Activated B cell treated with CpG ODN at 0.5 μM for 24 hours (primary cell): ENCODE data around the gene MRLN. TPM values are rescaled to one million over a fixed set of nuclear protein-coding genes. Genes with fewer than 3 reads are reported as not detected.

Experiments
- ATAC-seq: fragments of 200-7000 bp; cut with Tn5 transposase; one replicate; pipeline ENCODE4 v1.10.0; 2021; ENCODE audit warnings: low read depth, mild to moderate bottlenecking, moderate library complexity
- CTCF ChIA-PET: fragments of 350-600 bp; sonication (Branson Sonifier 250); formaldehyde crosslinking; loops from one replicate; lab custom pipeline; 2021; ENCODE audit warnings: antibody characterized with exemption; lab: Charles Lee
- POLR2A ChIA-PET: fragments of 350-600 bp; sonication (Branson Sonifier 250); formaldehyde crosslinking; loops from one replicate; lab custom pipeline; 2021; ENCODE audit warnings: antibody characterized with exemption; lab: Charles Lee
- DNase-seq: peaks from one replicate; pipeline ENCODE4 v3.0.0; 2022
- H3K27ac Mint-ChIP-seq: one replicate; pipeline ENCODE4 v1.8.0; 2020; ENCODE audit warnings: mixed read lengths
- H3K27me3 Mint-ChIP-seq: one replicate; pipeline ENCODE4 v1.8.0; 2021; ENCODE audit warnings: mixed read lengths
- H3K36me3 Mint-ChIP-seq: one replicate; pipeline ENCODE4 v1.8.0; 2021; ENCODE audit warnings: low read depth, mixed read lengths
- H3K4me1 Mint-ChIP-seq: one replicate; pipeline ENCODE4 v1.8.0; 2021; ENCODE audit warnings: mixed read lengths
- H3K4me3 Mint-ChIP-seq: one replicate; pipeline ENCODE4 v1.8.0; 2020; ENCODE audit warnings: mild to moderate bottlenecking, mixed read lengths
- H3K9me3 Mint-ChIP-seq: one replicate; pipeline ENCODE4 v1.8.0; 2020; ENCODE audit warnings: mixed read lengths
- intact Hi-C: fragments of 100-400 bp; cut with micrococcal nuclease; formaldehyde crosslinking; loops from one replicate; pipeline ENCODE4 v1.15.1; 2024
- total RNA-seq: library from RNA; stranded (reverse); gene quantifications from 2 replicates; pipeline ENCODE4 v1.2.3, GENCODE V29; 2022
- TF ChIP-seq, protein P1 (sequence below): fragments of 200-600 bp; IDR thresholded peaks from one replicate; pipeline ENCODE4 v1.8.0; 2022; ENCODE audit warnings: antibody characterized with exemption, mild to moderate bottlenecking

Gene MRLN
- total RNA-seq, 1 donor from 2014 or later: not detected

DNA sequence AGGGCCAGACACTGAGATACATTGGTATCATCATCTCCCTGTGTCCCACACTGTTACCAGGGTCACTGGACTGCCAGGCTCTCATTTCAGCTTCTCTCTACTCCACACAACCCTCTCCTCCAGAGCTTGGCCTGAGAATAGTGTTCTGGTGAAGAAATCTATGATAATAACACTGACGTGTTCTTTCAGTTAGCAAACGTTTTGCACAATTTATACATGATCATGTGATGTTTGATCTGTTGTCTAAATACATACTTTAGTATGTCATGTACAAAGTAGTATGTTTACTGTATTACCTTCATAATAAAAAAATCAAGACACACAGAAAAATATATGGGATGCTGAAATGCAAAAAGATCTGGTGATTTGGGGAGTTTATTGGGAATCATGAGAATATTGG lies 48.6 kb downstream of the MRLN start:
- POLR2A ChIA-PET: no interaction called here
- DNase-seq: no peak
- H3K36me3 Mint-ChIP-seq: no peaks in the 10 kb centered on the region
- H3K27me3 Mint-ChIP-seq: peaks cover 12% of the 10 kb centered on the region
- ATAC-seq: no peak
- H3K27ac Mint-ChIP-seq: no peak overlapping the region
- intact Hi-C loops: loop anchor here (5.0 to 10.0 kb wide), 2 partner anchors 103 to 200 kb away; partner anchors contain the start of gene CCDC6
- peaks cover 4% of the 10 kb centered on the region for H3K4me1 Mint-ChIP-seq
- CTCF ChIA-PET: no interaction called here
- no peak overlapping the region for H3K4me3 Mint-ChIP-seq
- TF ChIP-seq, protein P1, sequence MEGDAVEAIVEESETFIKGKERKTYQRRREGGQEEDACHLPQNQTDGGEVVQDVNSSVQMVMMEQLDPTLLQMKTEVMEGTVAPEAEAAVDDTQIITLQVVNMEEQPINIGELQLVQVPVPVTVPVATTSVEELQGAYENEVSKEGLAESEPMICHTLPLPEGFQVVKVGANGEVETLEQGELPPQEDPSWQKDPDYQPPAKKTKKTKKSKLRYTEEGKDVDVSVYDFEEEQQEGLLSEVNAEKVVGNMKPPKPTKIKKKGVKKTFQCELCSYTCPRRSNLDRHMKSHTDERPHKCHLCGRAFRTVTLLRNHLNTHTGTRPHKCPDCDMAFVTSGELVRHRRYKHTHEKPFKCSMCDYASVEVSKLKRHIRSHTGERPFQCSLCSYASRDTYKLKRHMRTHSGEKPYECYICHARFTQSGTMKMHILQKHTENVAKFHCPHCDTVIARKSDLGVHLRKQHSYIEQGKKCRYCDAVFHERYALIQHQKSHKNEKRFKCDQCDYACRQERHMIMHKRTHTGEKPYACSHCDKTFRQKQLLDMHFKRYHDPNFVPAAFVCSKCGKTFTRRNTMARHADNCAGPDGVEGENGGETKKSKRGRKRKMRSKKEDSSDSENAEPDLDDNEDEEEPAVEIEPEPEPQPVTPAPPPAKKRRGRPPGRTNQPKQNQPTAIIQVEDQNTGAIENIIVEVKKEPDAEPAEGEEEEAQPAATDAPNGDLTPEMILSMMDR: no peak
- H3K9me3 Mint-ChIP-seq: no peaks in the 10 kb centered on the region

DNA sequence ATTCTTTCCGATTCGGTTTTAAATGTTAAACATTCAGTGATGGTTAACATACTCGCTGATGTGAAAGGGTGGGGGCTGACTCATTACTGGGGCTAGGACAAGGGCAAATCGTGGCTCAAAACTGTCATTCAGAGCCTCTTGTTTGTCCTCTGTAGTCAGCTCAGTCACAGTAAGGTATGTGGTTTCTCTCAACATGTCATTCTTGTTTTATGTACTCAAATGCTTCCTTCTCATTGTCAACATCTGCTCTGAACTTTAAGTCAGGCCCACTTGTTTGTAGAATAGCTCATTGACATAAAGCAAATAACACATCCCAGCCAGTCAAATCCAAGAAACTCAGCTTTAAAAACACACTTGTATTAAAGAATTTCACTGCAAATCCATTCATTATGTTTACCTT lies 50.9 kb downstream of the MRLN start:
- no peak for ATAC-seq
- ChIA-PET CTCF (no interaction called here), POLR2A (no interaction called here)
- intact Hi-C loops: loop anchor here (10.0 kb wide), 1 partner anchor 202 kb away; the partner anchor contains the start of gene CCDC6
- Mint-ChIP-seq H3K27ac (no peak overlapping the region), H3K4me1 (no peaks in the 10 kb centered on the region), H3K36me3 (no peaks in the 10 kb centered on the region), H3K4me3 (no peak overlapping the region), H3K9me3 (no peaks in the 10 kb centered on the region), H3K27me3 (peaks cover 6% of the 10 kb centered on the region)
- DNase-seq: no peak
- TF ChIP-seq, protein P1: no peak

DNA sequence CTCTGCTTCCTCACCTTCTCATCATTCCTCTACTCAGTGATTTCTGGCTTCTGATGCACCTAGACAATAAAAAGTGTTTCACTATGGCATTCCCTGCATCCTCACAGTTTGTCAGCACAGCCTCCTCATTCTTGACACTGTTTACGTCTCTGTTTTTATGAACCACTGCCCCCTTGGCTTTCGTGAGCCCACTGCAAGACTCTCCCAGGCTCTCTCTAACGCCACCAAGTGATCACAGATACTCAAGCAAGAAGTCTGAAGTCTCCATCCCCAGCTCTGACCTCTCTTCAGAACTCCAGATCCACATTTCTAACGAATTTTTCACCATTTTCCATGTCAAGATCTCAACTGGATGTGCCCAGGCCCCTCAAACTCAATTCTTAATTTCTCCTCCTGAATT lies 52.5 kb downstream of the MRLN start:
- peaks cover 2% of the 10 kb centered on the region for H3K27me3 Mint-ChIP-seq
- no peak overlapping the region for H3K4me3 Mint-ChIP-seq
- no peaks in the 10 kb centered on the region for H3K4me1 Mint-ChIP-seq
- intact Hi-C loops: loop anchor here (10.0 kb wide), 1 partner anchor 204 kb away; the partner anchor contains the start of gene CCDC6
- TF ChIP-seq, protein P1: no peak
- POLR2A ChIA-PET: no interaction called here
- no peak for ATAC-seq
- H3K36me3 Mint-ChIP-seq: no peaks in the 10 kb centered on the region
- DNase-seq: no peak
- no peaks in the 10 kb centered on the region for H3K9me3 Mint-ChIP-seq
- CTCF ChIA-PET: no interaction called here
- no peak overlapping the region for H3K27ac Mint-ChIP-seq

DNA sequence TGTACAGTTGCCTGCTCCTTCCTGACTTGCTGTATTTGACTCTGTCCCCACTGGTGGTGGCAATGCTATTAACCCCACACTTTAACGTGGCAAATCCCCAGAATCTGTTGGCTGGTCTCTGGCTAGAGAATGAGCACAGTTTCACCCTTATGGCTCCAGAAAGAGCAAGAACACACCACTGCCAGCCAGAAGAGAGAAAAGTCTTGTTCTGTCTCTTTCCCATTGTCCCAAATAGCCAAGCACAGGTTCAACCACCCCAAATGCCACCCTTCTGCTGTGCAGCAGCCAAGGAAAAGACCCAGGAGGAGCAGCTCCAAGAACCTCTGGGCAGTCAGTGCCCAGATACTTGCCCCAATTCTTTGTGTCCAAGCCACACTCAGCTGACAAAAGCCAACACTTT lies 54.9 kb downstream of the MRLN start:
- no peak for DNase-seq
- H3K27ac Mint-ChIP-seq: no peak overlapping the region
- intact Hi-C loops: no loop called here
- ATAC-seq: no peak
- no peaks in the 10 kb centered on the region for H3K4me1 Mint-ChIP-seq
- no peaks in the 10 kb centered on the region for H3K36me3 Mint-ChIP-seq
- H3K27me3 Mint-ChIP-seq: peaks cover 2% of the 10 kb centered on the region
- no peak overlapping the region for H3K4me3 Mint-ChIP-seq
- no peaks in the 10 kb centered on the region for H3K9me3 Mint-ChIP-seq
- POLR2A ChIA-PET: no interaction called here
- TF ChIP-seq, protein P1: no peak
- CTCF ChIA-PET: no interaction called here

DNA sequence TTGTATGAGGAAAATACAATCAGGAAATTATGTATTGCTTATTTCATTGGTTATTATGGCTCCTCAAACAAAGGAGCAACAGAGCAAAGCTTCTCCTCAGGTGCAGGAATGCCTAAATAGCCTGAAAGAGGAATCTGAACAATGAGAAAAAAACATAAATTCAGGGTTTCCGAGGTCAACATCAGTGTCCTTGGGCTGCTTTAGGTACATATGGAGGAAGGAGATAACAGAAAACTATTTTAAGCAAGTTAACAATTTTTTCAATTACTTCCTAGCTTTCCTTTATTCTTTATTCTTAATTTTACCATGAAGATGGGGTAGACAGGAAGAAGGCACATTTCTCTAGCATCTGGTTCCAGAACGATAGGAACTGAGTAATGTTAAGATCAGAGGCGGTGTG lies 57.6 kb downstream of the MRLN start:
- ATAC-seq: no peak
- Mint-ChIP-seq H3K36me3 (no peaks in the 10 kb centered on the region), H3K9me3 (no peaks in the 10 kb centered on the region), H3K27ac (no peak overlapping the region), H3K4me1 (no peaks in the 10 kb centered on the region), H3K27me3 (peaks cover 2% of the 10 kb centered on the region), H3K4me3 (no peak overlapping the region)
- ChIA-PET POLR2A (no interaction called here), CTCF (no interaction called here)
- intact Hi-C loops: no loop called here
- no peak for DNase-seq
- TF ChIP-seq, protein P1: no peak
